Measurements from ENCODE around the gene INPP5A.

The INPP5A gene

GRCh38 chr10:132535065-132535651 lies 2.4 kb upstream of the INPP5A start:
- DNase-seq (ENCODE audit: low read depth) = no peak

GRCh38 chr10:132536241-132536876 lies 1.2 kb upstream of the INPP5A start:
- no peak for DNase-seq (ENCODE audit: low read depth)

- DNase-seq (ENCODE audit: low read depth) = peak; percentile 100
These were observed 507 bp upstream of the INPP5A start for GRCh38 chr10:132536877-132537683.

GRCh38 chr10:132538031-132538789 lies 623 bp downstream of the INPP5A start:
- DNase-seq (ENCODE audit: low read depth) = no peak

GRCh38 chr10:132538790-132539421 lies 1.3 kb downstream of the INPP5A start:
- DNase-seq (ENCODE audit: low read depth) = no peak

- DNase-seq (ENCODE audit: low read depth) = no peak
These were observed 1.8 kb downstream of the INPP5A start for GRCh38 chr10:132539431-132539839.

- DNase-seq (ENCODE audit: low read depth) = no peak
These were observed 2.3 kb downstream of the INPP5A start for GRCh38 chr10:132539894-132540293.

- no peak for DNase-seq (ENCODE audit: low read depth)
These were observed 2.9 kb downstream of the INPP5A start for GRCh38 chr10:132540456-132540855.

GRCh38 chr10:132541129-132541528 lies 3.5 kb downstream of the INPP5A start:
- no peak for DNase-seq (ENCODE audit: low read depth)

- no peak for DNase-seq (ENCODE audit: low read depth)
These were observed 4.0 kb downstream of the INPP5A start for GRCh38 chr10:132541601-132542011.

- DNase-seq (ENCODE audit: low read depth) = no peak
These were observed 4.6 kb downstream of the INPP5A start for GRCh38 chr10:132542086-132542775.

- no peak for DNase-seq (ENCODE audit: low read depth)
These were observed 5.2 kb downstream of the INPP5A start for GRCh38 chr10:132542819-132543218.

- DNase-seq (ENCODE audit: low read depth) = no peak
These were observed 6.5 kb downstream of the INPP5A start for GRCh38 chr10:132543916-132544743.

- DNase-seq (ENCODE audit: low read depth) = no peak
These were observed 7.4 kb downstream of the INPP5A start for GRCh38 chr10:132544744-132545658.

GRCh38 chr10:132545659-132546367 lies 8.2 kb downstream of the INPP5A start:
- DNase-seq (ENCODE audit: low read depth) = no peak

GRCh38 chr10:132546567-132547420 lies 9.2 kb downstream of the INPP5A start:
- DNase-seq (ENCODE audit: low read depth) = no peak

GRCh38 chr10:132547421-132547861 lies 9.9 kb downstream of the INPP5A start:
- no peak for DNase-seq (ENCODE audit: low read depth)

Measured in activated T-cell treated with anti-CD3 and anti-CD28 coated beads for 48 hours (primary cell).